ENCODE measurements around the gene MAFG. TPM values are rescaled to one million over a fixed set of nuclear protein-coding genes. Genes with fewer than 3 reads are reported as not detected.

Gene MAFG
- total and polyA plus RNA-seq, 2 of the 13 experiments (the other 11 are each of a cell fraction or from before 2014, with no cell fraction given) = 14.5 to 20.0 TPM

DNA sequence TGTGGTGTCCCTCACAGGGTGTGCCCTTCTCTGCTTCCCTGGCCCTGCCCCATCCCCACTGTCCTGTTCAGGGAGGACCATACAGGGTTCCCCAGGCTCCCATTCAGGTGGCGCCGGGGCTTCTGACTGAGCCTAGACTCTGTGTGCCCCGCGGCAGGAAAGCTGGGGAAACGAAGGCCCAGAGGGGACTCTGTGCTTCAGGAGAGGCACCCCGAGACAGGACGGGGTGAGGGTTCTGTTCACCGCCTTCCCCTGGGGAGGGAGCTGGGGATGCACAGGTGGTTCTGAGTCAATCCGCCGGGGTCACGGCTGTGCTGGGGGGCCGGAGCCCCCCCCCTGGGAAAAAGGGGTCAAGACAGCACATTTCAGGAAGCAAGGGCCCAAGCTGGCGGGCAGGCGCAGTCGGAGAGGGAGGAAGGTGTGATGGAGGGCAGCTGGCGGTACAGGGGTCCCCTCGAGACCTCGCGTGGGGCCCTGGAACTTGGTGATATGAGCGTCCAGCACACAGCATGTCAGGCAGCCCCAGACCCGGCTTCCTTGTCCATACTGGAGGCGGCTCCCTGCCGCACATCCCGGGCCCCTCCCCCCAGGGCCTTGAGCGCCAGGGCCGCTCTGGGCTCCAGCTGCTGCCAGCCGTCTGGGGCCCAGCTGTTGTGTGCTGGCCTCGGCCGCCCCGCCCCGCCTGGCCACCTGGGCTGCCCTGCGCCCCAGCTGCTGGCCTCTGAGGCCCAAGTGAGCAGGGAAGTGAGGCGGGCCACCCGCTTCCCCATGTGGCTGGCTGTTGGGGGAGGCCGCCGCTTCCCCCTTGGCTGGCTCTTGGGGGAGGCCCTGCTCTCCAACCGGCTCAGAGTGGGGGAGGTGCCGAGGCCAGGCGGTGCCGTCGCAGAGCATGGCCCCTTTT is 39.1 kb upstream of the MAFG start (continued):
- TF ChIP-seq, protein P1, sequence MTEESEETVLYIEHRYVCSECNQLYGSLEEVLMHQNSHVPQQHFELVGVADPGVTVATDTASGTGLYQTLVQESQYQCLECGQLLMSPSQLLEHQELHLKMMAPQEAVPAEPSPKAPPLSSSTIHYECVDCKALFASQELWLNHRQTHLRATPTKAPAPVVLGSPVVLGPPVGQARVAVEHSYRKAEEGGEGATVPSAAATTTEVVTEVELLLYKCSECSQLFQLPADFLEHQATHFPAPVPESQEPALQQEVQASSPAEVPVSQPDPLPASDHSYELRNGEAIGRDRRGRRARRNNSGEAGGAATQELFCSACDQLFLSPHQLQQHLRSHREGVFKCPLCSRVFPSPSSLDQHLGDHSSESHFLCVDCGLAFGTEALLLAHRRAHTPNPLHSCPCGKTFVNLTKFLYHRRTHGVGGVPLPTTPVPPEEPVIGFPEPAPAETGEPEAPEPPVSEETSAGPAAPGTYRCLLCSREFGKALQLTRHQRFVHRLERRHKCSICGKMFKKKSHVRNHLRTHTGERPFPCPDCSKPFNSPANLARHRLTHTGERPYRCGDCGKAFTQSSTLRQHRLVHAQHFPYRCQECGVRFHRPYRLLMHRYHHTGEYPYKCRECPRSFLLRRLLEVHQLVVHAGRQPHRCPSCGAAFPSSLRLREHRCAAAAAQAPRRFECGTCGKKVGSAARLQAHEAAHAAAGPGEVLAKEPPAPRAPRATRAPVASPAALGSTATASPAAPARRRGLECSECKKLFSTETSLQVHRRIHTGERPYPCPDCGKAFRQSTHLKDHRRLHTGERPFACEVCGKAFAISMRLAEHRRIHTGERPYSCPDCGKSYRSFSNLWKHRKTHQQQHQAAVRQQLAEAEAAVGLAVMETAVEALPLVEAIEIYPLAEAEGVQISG (CRISPR knock-in tag; IDR thresholded peaks at IDR 0.05) = peak; percentile 95
- TF ChIP-seq HOXA9 (CRISPR knock-in tag; IDR thresholded peaks at IDR 0.05; ENCODE audit: borderline replicate concordance) (peak; percentile 85; the same call in 1 of the 2 replicates), KLF11 (CRISPR knock-in tag; IDR thresholded peaks at IDR 0.05) (0 out of 2 replicates have a peak, but pooled peaks have one; percentile 63), REXO4 (CRISPR knock-in tag; IDR thresholded peaks at IDR 0.05; ENCODE audit: borderline replicate concordance) (0 out of 2 replicates have a peak, but pooled peaks have one; percentile 54), ZNF331 (CRISPR knock-in tag; IDR thresholded peaks at IDR 0.05) (peak; percentile 97), ZNF768 (CRISPR knock-in tag; IDR thresholded peaks at IDR 0.05) (peak; percentile 82), KDM6A (CRISPR knock-in tag; IDR thresholded peaks at IDR 0.05; ENCODE audit: low read depth) (peak; percentile 89), ZNF567 (CRISPR knock-in tag; IDR thresholded peaks at IDR 0.05; ENCODE audit: borderline replicate concordance) (no peak), CCAR2 (optimal IDR thresholded peaks at IDR 0.05; ENCODE audit: low read depth, low read length) (no peak), MAFK (conservative IDR thresholded peaks at IDR 0.05 in 1 of 2, IDR thresholded peaks at IDR 0.05 in 1 of 2; ENCODE audit: low read length in 2 of 2) (no peak), ZNF761 (CRISPR knock-in tag; conservative IDR thresholded peaks at IDR 0.05) (0 out of 2 replicates have a peak, but pooled peaks have one; percentile 69), SRSF1 (optimal IDR thresholded peaks at IDR 0.05; ENCODE audit: low read depth, low read length) (peak; percentile 99), HDAC1 (CRISPR knock-in tag; IDR thresholded peaks at IDR 0.05) (peak; percentile 98), ZBTB7A (CRISPR knock-in tag; IDR thresholded peaks at IDR 0.05) (peak; percentile 35; the same call in 1 of the 2 replicates), SMARCC2 (IDR thresholded peaks at IDR 0.05) (no peak), ELF1 (CRISPR knock-in tag; IDR thresholded peaks at IDR 0.05) (peak; percentile 71; the same call in 1 of the 2 replicates), DR1 (CRISPR knock-in tag; IDR thresholded peaks at IDR 0.05) (peak; percentile 79; the same call in 1 of the 2 replicates)
- TF ChIP-seq, protein P2, sequence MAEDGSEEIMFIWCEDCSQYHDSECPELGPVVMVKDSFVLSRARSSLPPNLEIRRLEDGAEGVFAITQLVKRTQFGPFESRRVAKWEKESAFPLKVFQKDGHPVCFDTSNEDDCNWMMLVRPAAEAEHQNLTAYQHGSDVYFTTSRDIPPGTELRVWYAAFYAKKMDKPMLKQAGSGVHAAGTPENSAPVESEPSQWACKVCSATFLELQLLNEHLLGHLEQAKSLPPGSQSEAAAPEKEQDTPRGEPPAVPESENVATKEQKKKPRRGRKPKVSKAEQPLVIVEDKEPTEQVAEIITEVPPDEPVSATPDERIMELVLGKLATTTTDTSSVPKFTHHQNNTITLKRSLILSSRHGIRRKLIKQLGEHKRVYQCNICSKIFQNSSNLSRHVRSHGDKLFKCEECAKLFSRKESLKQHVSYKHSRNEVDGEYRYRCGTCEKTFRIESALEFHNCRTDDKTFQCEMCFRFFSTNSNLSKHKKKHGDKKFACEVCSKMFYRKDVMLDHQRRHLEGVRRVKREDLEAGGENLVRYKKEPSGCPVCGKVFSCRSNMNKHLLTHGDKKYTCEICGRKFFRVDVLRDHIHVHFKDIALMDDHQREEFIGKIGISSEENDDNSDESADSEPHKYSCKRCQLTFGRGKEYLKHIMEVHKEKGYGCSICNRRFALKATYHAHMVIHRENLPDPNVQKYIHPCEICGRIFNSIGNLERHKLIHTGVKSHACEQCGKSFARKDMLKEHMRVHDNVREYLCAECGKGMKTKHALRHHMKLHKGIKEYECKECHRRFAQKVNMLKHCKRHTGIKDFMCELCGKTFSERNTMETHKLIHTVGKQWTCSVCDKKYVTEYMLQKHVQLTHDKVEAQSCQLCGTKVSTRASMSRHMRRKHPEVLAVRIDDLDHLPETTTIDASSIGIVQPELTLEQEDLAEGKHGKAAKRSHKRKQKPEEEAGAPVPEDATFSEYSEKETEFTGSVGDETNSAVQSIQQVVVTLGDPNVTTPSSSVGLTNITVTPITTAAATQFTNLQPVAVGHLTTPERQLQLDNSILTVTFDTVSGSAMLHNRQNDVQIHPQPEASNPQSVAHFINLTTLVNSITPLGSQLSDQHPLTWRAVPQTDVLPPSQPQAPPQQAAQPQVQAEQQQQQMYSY (CRISPR knock-in tag; IDR thresholded peaks at IDR 0.05) = no peak
- TF ChIP-seq, protein P3, sequence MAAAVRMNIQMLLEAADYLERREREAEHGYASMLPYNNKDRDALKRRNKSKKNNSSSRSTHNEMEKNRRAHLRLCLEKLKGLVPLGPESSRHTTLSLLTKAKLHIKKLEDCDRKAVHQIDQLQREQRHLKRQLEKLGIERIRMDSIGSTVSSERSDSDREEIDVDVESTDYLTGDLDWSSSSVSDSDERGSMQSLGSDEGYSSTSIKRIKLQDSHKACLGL (CRISPR knock-in tag; IDR thresholded peaks at IDR 0.05) = no peak; the same call in 1 of the 2 replicates
- TF ChIP-seq, protein P4, sequence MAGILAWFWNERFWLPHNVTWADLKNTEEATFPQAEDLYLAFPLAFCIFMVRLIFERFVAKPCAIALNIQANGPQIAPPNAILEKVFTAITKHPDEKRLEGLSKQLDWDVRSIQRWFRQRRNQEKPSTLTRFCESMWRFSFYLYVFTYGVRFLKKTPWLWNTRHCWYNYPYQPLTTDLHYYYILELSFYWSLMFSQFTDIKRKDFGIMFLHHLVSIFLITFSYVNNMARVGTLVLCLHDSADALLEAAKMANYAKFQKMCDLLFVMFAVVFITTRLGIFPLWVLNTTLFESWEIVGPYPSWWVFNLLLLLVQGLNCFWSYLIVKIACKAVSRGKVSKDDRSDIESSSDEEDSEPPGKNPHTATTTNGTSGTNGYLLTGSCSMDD (CRISPR knock-in tag; IDR thresholded peaks at IDR 0.05) = no peak

Data from HepG2 (cell line).